HPDE6-E6E7 (cell line): ENCODE data around the gene GIMD1.
"Not testable (repeated sequence)": the region's sequence is repeated elsewhere in the genome, so short reads cannot be mapped to it uniquely, and the experiment has no call there.

Source experiments
- DNase-seq: peaks from one replicate; pipeline ENCODE4 v3.0.0; 2011; ENCODE audit warnings: missing footprints; ENCODE audit errors: extremely low spot score

The GIMD1 gene

GRCh38 chr4:106351016-106351415 lies 17.6 kb downstream of the GIMD1 start:
- DNase-seq = no peak

GRCh38 chr4:106347167-106347566 lies 21.4 kb downstream of the GIMD1 start:
- DNase-seq = no peak

GRCh38 chr4:106344647-106344970 lies 24.0 kb downstream of the GIMD1 start:
- no peak for DNase-seq

- no peak for DNase-seq
These were observed 24.5 kb downstream of the GIMD1 start for GRCh38 chr4:106343865-106344646.

- no peak for DNase-seq
These were observed 27.8 kb downstream of the GIMD1 start for GRCh38 chr4:106340774-106341173.

- no peak for DNase-seq
These were observed 29.1 kb downstream of the GIMD1 start for GRCh38 chr4:106339431-106339830.

- DNase-seq = no peak
These were observed 29.9 kb downstream of the GIMD1 start for GRCh38 chr4:106338671-106339070.

- no peak for DNase-seq
These were observed 30.7 kb downstream of the GIMD1 start for GRCh38 chr4:106337916-106338315.

GRCh38 chr4:106336618-106337017 lies 32.0 kb downstream of the GIMD1 start:
- no peak for DNase-seq

- no peak for DNase-seq
These were observed 33.7 kb downstream of the GIMD1 start for GRCh38 chr4:106334741-106335470.

GRCh38 chr4:106333186-106333585 lies 35.4 kb downstream of the GIMD1 start:
- no peak for DNase-seq

GRCh38 chr4:106329041-106329618 lies 39.4 kb downstream of the GIMD1 start:
- no peak for DNase-seq

- no peak for DNase-seq
These were observed 42.8 kb downstream of the GIMD1 start for GRCh38 chr4:106325800-106326199.

- no peak for DNase-seq
These were observed 45.5 kb downstream of the GIMD1 start for GRCh38 chr4:106323119-106323518.

GRCh38 chr4:106321814-106322213 lies 46.8 kb downstream of the GIMD1 start:
- not testable (repeated sequence) for DNase-seq

- not testable (repeated sequence) for DNase-seq
These were observed 47.4 kb downstream of the GIMD1 start for GRCh38 chr4:106321168-106321567.

- no peak for DNase-seq
These were observed 48.3 kb downstream of the GIMD1 start for GRCh38 chr4:106320235-106320634.

- DNase-seq = no peak
These were observed 50.1 kb downstream of the GIMD1 start for GRCh38 chr4:106318511-106318910.

GRCh38 chr4:106317815-106318214 lies 50.8 kb downstream of the GIMD1 start:
- no peak for DNase-seq

- no peak for DNase-seq
These were observed 51.7 kb downstream of the GIMD1 start for GRCh38 chr4:106316773-106317409.

GRCh38 chr4:106315968-106316772 lies 52.4 kb downstream of the GIMD1 start, which contains the start of the genes AIMP1 and TBCK:
AIMP1 (plus strand) TSS chr4:106316550; CDS start chr4:106325010, 8,460 bp downstream.
TBCK (minus strand) TSS chr4:106316209; CDS start chr4:106308960, 7,249 bp downstream.
- peak; percentile 66 for DNase-seq
